Peyer's patch (tissue), 4 donors: ENCODE measurements around the gene AK1. TPM values are rescaled to one million over a fixed set of nuclear protein-coding genes. Genes with fewer than 3 reads are reported as not detected.
"Not testable (repeated sequence)": the region's sequence is repeated elsewhere in the genome, so short reads cannot be mapped to it uniquely, and the experiment has no call there.

Experiments used
- DNase-seq, 3 donors: peaks; one replicate each; pipeline ENCODE4 v3.0.0-alpha.2; 2017 to 2019
- H3K27ac ChIP-seq, 4 donors: fragments of 200-600 bp; sonication (generic); one replicate each; pipeline ENCODE4 v1.5.1; 2016 to 2019
- H3K27me3 ChIP-seq, 2 donors: fragments of 200-600 bp; sonication (generic); one replicate each; pipeline ENCODE4 v1.5.1; 2019
- H3K36me3 ChIP-seq, 3 donors: fragments of 200-600 bp; sonication (generic); one replicate each; pipeline ENCODE4 v1.5.1; 2016 to 2019
- H3K4me1 ChIP-seq, 4 donors: fragments of 200-600 bp; sonication (generic); one replicate each; pipeline ENCODE4 v1.5.1; 2016 to 2019
- H3K4me3 ChIP-seq, 4 donors: fragments of 200-600 bp; sonication (generic); 1 replicate in 3 of 4; 2 replicates in 1 of 4; pipeline ENCODE4 v1.5.1; 2016 to 2019; ENCODE audit warnings: mild to moderate bottlenecking in 1 of 4
- H3K9me3 ChIP-seq, 4 donors: fragments of 200-600 bp; sonication (generic); one replicate each; pipeline ENCODE4 v1.5.1; 2016 to 2019; ENCODE audit warnings: mild to moderate bottlenecking in 1 of 4
- POLR2A ChIP-seq, 2 donors: fragments of 450-650 bp; IDR thresholded peaks; one replicate each; pipeline ENCODE4 v1.5.1; 2017; ENCODE audit warnings: antibody characterized with exemption in 2 of 2, mild to moderate bottlenecking in 2 of 2, moderate library complexity in 2 of 2
- total RNA-seq, 4 donors: library from RNA; depleted of rRNA; stranded (reverse); fragments of >200 nt; gene quantifications; one replicate each; pipeline ENCODE4 v1.1.0, GENCODE V29; 2016
- TF ChIP-seq, protein P1 (sequence below), 6 experiments: fragments of 450-650 bp in 4 of 6; fragments of 200-600 bp in 2 of 6; sonication (generic) in 1 of 6; IDR thresholded peaks; one replicate each; pipeline ENCODE4 v1.5.1; 2017 to 2019; ENCODE audit warnings: antibody characterized with exemption in 6 of 6, mild to moderate bottlenecking in 3 of 6, moderate library complexity in 1 of 6

Gene AK1
- total RNA-seq, 4 donors from 2014 or later = 2.5 to 22.3 (median 18.4) TPM

DNA sequence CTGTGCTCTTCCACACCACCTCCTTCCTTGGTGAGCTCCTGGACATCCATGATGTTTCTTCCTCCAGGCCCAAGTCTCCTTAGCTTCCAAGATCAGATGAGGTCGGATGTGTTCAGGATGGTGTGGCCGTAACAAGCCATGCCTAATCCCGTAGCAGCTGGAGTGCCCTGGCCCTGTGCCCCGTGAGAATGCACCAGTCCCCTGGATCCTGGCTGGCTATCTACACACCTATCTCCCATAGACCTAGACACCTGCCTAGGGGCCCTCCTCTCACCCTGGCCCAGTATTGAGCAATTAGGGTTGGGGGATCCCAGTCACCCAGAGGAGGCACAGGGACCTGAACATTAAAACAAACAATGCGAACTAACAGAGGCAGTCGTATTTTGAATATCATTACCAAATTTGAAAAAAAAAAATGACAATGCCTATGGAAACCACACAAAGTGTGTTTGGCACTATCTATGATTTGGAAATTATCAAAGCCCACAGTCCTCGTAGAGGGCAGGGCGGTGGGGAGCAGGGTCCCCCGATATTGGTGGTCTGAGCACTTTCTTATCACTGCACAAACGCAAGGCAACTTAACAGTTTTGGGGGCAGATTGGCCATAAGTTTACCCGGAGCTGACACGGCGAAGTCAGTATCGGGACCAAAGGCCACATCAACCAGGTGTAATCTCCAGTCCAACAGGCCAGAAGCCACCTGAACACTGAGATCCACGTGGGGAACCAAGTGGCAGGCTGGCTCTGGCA, 36.2 kb downstream of the AK1 start:
- no peak overlapping the region for H3K4me3 ChIP-seq
- peak overlapping the region in 1 of 4 donors; percentile 3 for H3K27ac ChIP-seq
- H3K27me3 ChIP-seq = no peaks in the 10 kb centered on the region
- H3K36me3 ChIP-seq = no peaks in the 10 kb centered on the region
- TF ChIP-seq, protein P1, sequence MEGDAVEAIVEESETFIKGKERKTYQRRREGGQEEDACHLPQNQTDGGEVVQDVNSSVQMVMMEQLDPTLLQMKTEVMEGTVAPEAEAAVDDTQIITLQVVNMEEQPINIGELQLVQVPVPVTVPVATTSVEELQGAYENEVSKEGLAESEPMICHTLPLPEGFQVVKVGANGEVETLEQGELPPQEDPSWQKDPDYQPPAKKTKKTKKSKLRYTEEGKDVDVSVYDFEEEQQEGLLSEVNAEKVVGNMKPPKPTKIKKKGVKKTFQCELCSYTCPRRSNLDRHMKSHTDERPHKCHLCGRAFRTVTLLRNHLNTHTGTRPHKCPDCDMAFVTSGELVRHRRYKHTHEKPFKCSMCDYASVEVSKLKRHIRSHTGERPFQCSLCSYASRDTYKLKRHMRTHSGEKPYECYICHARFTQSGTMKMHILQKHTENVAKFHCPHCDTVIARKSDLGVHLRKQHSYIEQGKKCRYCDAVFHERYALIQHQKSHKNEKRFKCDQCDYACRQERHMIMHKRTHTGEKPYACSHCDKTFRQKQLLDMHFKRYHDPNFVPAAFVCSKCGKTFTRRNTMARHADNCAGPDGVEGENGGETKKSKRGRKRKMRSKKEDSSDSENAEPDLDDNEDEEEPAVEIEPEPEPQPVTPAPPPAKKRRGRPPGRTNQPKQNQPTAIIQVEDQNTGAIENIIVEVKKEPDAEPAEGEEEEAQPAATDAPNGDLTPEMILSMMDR (IDR thresholded peaks at IDR 0.05) = no peak
- TF ChIP-seq POLR2A (IDR thresholded peaks at IDR 0.05) = no peak
- H3K4me1 ChIP-seq = peaks cover 0 to 25% (median 2%) of the 10 kb centered on the region in 4 donors
- H3K9me3 ChIP-seq = no peaks in the 10 kb centered on the region
- DNase-seq = no peak

DNA sequence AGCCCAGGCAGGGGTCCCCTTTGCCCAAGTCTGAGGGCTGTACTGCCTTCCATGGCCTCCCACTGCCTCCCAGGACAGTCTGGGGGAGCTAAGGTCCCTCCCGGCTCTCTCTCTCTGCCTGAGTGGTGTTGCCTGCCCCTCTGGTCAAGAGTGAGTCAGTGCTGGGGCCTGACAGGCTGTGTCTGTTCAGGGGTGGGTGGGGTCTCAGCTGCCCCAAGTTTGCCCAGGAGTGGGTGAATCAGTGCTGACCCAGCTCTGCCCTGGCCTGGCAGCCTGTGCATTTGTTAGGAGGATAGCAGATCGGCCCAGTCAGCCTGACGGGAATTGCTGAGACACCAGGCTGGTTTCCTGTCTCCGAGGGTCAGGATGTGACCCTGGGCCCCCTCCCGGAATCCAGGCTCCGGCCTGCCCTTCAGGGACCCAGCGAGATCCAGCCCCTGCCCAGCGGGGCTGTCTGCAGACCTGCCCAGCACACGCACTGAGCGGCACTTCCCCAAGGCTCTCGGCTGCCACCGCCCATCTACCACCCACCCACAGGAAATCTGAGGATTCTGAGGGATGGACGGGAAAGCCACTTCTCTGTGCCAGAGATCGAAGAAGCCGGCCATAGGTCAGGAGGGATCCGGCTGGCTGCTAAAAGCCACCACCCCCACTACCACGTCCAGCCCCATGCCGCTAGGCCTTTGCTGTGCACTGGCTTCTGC, 38.9 kb downstream of the AK1 start:
- Histone ChIP-seq H3K4me3 (no peak overlapping the region), H3K4me1 (peaks cover 0 to 34% (median 2%) of the 10 kb centered on the region in 4 donors), H3K9me3 (no peaks in the 10 kb centered on the region), H3K27me3 (no peaks in the 10 kb centered on the region), H3K27ac (peak overlapping the region; percentile 71 to 89 (median 81)), H3K36me3 (no peaks in the 10 kb centered on the region)
- TF ChIP-seq, protein P1 (IDR thresholded peaks at IDR 0.05) = no peak
- peak in 2 of 3 donors; percentile 27 to 71 for DNase-seq

DNA sequence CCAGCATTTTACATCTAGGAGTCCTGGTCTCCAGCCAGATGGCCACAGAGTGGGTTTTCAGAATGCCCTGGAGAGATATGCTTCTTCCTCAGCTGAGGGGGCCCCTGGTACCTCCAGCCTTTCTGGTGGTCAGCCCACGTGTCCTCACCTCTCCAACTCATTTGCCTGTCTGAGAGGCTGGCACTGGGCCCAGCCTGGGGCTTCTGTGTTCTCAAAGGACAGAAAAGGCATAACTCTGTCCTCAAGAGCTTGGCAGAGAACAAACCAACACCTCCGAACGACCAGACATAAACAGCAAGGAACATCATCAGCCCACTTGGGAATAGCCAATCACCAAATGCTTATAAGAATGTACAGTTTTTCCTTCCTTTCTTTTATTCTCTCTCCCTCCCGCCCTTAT, 40.1 kb downstream of the AK1 start:
- Histone ChIP-seq H3K4me3 (no peak overlapping the region), H3K4me1 (peaks cover 0 to 39% (median 2%) of the 10 kb centered on the region in 4 donors), H3K36me3 (no peaks in the 10 kb centered on the region), H3K27ac (peak overlapping the region; percentile 71 to 89 (median 81)), H3K9me3 (no peaks in the 10 kb centered on the region), H3K27me3 (no peaks in the 10 kb centered on the region)
- TF ChIP-seq, protein P1 (IDR thresholded peaks at IDR 0.05) = no peak
- TF ChIP-seq POLR2A (IDR thresholded peaks at IDR 0.05) = no peak
- DNase-seq = peak in 1 of 3 donors; percentile 35

DNA sequence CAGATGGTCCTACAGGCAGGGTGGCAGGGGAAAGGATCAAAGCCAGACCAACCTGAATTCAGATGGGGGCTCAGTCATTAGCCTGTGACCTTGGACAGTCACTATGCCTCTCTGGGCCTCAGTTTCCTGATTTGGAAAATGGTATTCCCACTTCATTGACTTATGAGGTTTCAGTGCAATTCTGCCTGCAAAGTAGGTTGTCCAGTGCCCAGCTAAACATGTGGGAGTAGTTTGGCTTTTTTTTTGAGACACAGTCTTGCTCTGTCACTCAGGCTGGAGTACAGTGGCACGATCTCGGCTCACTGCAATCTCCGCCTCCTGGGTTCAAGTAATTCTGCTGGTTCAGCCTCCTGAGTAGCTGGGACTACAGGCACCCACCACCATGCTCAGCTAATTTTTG, 40.9 kb downstream of the AK1 start:
- DNase-seq = not testable (repeated sequence)
- peaks cover 0 to 39% (median 2%) of the 10 kb centered on the region in 4 donors for H3K4me1 ChIP-seq

DNA sequence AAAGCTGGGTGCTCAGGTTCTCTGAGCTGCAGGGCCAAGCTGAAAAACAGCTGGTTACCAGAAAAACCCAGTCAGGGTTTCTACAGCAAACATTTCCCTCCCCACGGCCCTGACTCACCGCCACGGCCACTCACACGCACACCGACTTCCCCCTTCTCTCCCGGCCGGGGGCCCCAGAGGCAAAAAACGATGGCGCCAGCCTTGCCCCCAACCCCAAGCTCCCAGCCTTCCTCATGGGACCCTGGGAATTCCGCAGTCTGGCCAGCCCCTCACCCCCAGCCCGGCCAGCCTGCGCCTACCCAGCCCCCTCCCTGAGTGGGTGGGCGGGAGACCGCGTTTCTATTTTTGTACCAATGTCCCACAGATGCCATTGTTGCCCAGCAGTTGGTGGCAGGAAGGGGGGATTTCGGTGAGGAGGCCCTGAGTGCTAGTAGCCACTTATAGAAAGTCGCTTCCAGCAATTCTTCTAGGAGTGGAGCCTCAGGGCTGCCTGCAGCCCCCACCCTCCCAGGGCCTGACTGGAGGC, 41.4 kb downstream of the AK1 start:
- Histone ChIP-seq H3K9me3 (no peaks in the 10 kb centered on the region), H3K4me1 (peaks cover 0 to 39% (median 2%) of the 10 kb centered on the region in 4 donors), H3K36me3 (no peaks in the 10 kb centered on the region), H3K4me3 (peak overlapping the region in 1 of 4 donors; percentile 8), H3K27me3 (no peaks in the 10 kb centered on the region), H3K27ac (peak overlapping the region; percentile 71 to 89 (median 81))
- TF ChIP-seq POLR2A (IDR thresholded peaks at IDR 0.05) = no peak
- TF ChIP-seq, protein P1 (IDR thresholded peaks at IDR 0.05) = no peak
- peak in 2 of 3 donors; percentile 52 to 65 for DNase-seq

More for the DNA sequence above, 40.9 kb downstream of the AK1 start:
- not testable (repeated sequence) for H3K9me3 ChIP-seq, H3K4me3 ChIP-seq, H3K27me3 ChIP-seq, H3K36me3 ChIP-seq
- H3K27ac ChIP-seq = peak overlapping the region; percentile 71 to 89 (median 81)

DNA sequence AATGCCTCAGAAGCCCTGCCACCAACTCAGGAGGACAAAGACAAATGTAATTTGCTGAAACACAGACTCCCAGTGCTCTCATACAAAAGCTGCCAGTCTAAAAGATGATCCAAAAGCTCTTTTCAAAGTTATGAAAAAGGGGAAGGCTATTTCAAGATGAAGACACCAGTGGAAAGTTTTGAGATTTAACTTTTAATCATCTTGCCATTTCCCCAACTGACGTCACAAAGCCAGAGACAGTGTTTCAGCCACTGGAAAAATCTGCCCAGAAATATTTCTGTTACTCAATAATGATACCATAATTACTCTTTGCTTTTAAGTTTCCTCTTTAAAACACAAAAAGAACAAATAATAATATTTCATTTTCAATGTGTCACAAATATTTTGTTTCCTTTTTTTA, 43.9 kb downstream of the AK1 start:
- Histone ChIP-seq H3K27me3 (no peaks in the 10 kb centered on the region), H3K4me3 (no peak overlapping the region), H3K9me3 (no peaks in the 10 kb centered on the region), H3K36me3 (no peaks in the 10 kb centered on the region), H3K27ac (peak overlapping the region in 3 of 4 donors; percentile 30 to 89 (median 53)), H3K4me1 (peaks cover 0 to 38% (median 2%) of the 10 kb centered on the region in 4 donors)
- no peak for DNase-seq
- no peak for TF ChIP-seq POLR2A (IDR thresholded peaks at IDR 0.05)
- TF ChIP-seq, protein P1 (IDR thresholded peaks at IDR 0.05) = no peak
